Smooth muscle cell of the coronary artery (primary cell): ENCODE measurements around the gene NTRK3. TPM values are rescaled to one million over a fixed set of nuclear protein-coding genes. Genes with fewer than 3 reads are reported as not detected.

Experiments used
- total RNA-seq: library from RNA; depleted of rRNA; stranded (reverse); fragments of >200 nt; gene quantifications from 2 replicates; pipeline ENCODE4 v1.2.3, GENCODE V29; 2014; ENCODE audit warnings: low replicate concordance

The NTRK3 gene
- 2.2 and 7.1 TPM in 2 replicates for total RNA-seq

DNA sequence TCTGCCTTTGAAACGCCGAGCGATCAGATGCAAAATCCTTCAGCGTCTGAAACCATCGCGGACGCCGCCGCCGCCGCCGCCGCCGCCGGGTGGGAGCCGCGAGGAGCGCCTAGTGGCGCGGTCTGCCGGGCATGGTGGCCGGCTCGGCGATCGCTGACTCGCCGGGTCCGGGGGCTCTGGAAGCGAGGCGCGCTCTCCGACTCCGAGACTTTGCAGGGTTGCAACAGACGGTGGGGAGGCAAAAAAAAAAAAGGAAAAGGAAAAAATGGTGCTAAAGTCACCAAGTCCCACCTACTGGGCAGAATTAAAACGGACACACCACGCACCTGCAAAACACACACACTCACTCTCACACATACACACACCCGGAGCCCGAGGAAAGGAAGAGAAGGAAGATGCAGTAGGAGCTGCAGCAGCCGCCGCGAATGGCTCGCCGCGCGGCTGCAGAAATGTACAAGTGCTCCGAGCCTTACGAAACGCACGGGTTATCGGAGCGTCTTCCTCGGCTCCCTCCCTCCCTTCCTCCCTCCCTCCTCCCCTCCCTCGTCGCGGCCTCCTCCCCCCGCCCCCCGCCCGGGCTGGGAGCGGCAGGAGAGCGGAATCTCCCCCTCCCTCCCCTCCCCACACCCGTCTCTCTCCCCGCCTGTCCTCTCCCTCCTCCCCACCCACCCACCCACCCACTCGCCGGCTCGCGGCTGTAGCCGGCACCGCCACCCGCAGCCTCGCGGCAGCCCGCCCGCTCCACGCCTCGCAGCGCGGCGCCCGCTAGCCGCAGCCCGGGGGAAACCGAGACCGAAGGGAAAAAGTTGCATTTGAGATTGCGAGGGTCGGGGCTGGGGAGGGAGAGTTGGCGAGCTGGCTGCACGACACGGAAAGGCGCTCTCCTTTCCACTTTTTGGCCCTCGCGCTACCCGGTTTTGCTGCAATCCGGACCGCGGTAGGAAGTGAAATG, at the start of gene NTRK3:
Gene NTRK3 (minus strand): TSS at position 461 of the 952 bp plus-strand sequence. CDS start 586 bp downstream, outside the sequence.

Other genes with a start within 250 kb of the NTRK3 start
- gene MRPL46, start 210.6 kb upstream of the NTRK3 start, total RNA-seq, result 6.3 and 9.8 TPM in 2 replicates
- 50.8 and 59.5 TPM in 2 replicates for gene MRPS11, start 211.0 kb upstream of the NTRK3 start, total RNA-seq